Left renal cortex interstitium (tissue), 4 donors: ENCODE measurements around the gene OR52W1. TPM values are rescaled to one million over a fixed set of nuclear protein-coding genes. Genes with fewer than 3 reads are reported as not detected.
"Not testable (repeated sequence)": the region's sequence is repeated elsewhere in the genome, so short reads cannot be mapped to it uniquely, and the experiment has no call there.

Source experiments
- DNase-seq, 4 donors: peaks; one replicate each; pipeline ENCODE4 v3.0.0-alpha.2; 2013; ENCODE audit warnings: low read depth in 4 of 4, low spot score in 2 of 4, missing footprints in 1 of 4
- polyA plus RNA-seq, 4 donors: library from polyadenylated mRNA; unstranded; fragments of 120-200 nt; gene quantifications; one replicate each; pipeline ENCODE4 v1.2.1, GENCODE V29; 2013; ENCODE audit not compliant: insufficient read length in 4 of 4

OR52W1 gene
- polyA plus RNA-seq, 4 donors, result 0.21 to 0.27 TPM; not detected in 2

DNA sequence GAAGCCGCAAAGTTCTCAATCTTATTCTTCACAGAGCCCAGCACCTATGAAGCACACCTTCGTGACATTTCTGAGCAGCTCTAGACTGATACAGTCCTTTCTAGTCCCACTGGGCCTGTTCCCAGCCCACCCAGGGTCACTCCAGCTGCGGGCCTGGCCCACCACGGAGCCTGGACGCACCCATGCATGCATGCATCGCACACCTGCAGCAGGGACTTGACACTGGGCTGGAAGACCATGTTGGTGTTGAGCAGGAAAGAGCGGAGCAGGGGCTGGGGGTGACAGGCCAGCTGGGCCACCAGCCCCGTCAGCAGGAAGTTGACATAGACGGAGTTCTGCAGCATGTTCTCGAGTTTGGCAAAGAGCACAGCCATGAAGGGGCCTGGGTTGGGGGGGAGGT is 15.5 kb downstream of the OR52W1 start:
- no peak for DNase-seq

DNA sequence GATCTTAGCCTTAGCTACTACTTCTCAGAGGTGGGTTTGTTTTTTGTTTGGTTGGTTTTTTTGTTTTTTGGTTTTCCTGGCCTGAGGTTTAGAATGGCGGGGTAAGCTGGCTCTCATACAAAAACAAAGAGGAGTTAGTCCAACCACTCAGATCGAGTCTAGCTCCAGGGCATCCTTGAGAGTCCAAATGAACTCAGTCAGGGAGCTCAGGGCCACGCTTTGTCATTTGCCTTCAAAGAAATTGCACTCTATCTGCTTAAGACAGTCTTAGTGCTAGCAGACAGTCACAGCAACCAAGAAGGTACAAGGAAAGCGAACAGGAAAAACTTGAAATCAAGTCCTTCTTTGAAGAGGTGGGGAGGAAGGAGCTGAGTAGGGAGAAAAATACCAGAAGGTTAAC is 17.5 kb downstream of the OR52W1 start:
- no peak for DNase-seq

GRCh38 chr11:6217722-6218121 is 18.7 kb downstream of the OR52W1 start:
- DNase-seq, result no peak

DNA sequence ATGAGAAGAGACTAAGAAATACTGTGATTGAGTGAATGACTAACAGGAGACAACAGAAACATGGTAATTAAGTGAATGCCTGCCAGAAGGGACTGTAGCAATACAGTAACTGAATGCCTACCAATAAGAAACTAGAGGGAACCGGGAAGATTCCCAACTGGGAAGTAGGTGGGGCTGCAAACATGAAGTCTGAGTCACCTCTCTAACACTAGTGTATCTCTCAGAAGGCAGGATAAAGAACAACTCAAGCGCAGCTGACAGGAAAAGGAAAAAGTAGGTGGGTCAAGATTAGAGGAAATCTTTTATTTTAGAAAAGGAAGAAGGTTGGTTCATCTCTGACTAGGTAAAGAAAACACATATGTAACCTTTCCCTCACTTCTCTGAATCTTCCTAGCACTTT is 20.3 kb downstream of the OR52W1 start:
- no peak for DNase-seq

GRCh38 chr11:6223854-6224253 is 24.8 kb downstream of the OR52W1 start:
- no peak for DNase-seq

- DNase-seq, result no peak
Measured at GRCh38 chr11:6224421-6224820, 25.4 kb downstream of the OR52W1 start.

GRCh38 chr11:6225024-6225423 is 26.0 kb downstream of the OR52W1 start:
- no peak for DNase-seq

- DNase-seq, result no peak
Measured at GRCh38 chr11:6225896-6226295, 26.9 kb downstream of the OR52W1 start.

DNA sequence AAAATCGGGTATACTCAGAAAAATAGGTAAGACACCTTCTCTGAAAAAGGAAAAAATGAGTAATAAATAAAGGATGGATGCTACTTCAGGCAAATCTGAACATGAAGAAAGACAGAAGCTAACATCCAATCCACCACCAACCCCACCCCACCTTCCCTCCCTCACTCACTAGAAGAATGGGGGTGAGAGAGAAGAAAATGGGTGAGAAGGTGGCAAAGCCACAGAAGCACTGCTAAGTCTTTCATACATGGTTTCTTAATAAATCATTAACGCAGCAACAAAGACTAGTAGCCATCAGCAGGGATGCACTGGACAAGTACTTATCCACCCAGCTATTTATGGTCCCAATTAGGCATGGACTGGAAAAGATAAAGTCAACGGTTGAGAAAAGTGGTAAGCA is 29.5 kb downstream of the OR52W1 start:
- DNase-seq, result no peak

DNA sequence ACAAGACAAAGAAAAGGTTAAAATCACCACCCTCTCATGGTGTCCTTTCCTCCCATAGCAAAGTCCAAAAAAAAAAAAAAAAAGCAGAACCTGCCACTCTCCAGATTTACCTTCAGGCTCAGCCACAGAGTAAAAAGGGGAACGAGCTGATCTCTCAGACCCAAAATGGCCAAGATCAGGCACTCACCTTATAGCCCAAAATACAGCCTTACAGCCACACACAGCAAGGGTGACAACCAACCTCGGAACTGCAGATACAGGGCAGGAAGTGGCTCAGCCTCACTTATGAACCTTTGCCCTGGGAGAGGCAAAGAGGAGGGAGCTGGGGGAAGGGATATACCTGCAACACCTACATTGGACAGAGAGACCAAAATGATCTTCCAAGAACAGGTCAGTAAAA is 30.9 kb downstream of the OR52W1 start:
- no peak for DNase-seq

- no peak for DNase-seq
Measured at GRCh38 chr11:6232899-6233298, 33.9 kb downstream of the OR52W1 start.

- DNase-seq, result no peak
Measured at GRCh38 chr11:6233984-6234386, 35.0 kb downstream of the OR52W1 start.

DNA sequence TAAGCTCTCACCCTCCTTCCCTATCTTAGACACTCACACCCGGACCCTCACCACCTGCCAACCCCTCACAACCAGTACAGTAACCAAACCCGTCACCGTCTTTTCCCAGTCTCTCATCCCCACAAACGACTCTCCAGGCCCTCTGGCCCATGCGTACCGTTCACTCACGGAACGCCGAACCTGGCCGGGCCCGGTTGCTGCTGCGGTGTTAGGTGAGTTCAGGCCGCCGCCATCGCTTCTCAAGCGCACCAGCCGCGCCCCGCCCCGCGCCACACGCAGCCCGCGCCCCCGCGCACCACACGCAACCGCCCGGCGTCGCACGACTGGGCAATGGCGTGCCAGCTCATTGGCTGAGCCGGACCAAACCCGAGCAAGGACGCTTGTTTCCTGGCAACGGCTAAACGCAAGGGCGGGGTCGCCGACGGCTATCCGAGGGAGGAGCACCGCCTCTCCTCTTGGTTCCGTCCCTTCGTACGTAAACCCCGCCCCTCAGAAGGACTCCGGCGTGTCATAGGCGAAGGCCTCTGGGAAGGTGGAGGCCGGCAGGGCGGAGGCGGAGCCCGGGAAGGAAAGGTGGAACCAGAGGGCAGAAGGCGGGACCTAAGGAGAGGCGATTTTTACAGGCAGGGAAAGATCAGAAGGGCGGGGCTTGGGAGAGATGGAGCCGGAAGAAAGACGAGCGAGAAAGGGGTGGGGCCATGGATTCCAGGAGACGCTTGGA is 35.5 kb downstream of the OR52W1 start, which contains the start of gene FHIP1B:
Gene FHIP1B (minus strand): TSS at position 250 of the 721 bp plus-strand sequence. CDS start 10,120 bp downstream, outside the sequence.
- peak; percentile 95 to 99 (median 98) for DNase-seq

- DNase-seq, result no peak
Measured at GRCh38 chr11:6237266-6237665, 38.2 kb downstream of the OR52W1 start.

- DNase-seq, result no peak
Measured at GRCh38 chr11:6237761-6238302, 38.8 kb downstream of the OR52W1 start.

GRCh38 chr11:6238902-6239301 is 39.9 kb downstream of the OR52W1 start, which contains the start of gene CNGA4:
CNGA4 (plus strand) TSS chr11:6239089; CDS start chr11:6239207, 118 bp downstream.
- no peak for DNase-seq

DNA sequence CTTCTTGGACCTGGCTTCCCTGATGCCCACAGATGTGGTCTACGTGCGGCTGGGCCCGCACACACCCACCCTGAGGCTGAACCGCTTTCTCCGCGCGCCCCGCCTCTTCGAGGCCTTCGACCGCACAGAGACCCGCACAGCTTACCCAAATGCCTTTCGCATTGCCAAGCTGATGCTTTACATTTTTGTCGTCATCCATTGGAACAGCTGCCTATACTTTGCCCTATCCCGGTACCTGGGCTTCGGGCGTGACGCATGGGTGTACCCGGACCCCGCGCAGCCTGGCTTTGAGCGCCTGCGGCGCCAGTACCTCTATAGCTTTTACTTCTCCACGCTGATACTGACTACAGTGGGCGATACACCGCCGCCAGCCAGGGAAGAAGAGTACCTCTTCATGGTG is 41.1 kb downstream of the OR52W1 start:
- no peak for DNase-seq

DNA sequence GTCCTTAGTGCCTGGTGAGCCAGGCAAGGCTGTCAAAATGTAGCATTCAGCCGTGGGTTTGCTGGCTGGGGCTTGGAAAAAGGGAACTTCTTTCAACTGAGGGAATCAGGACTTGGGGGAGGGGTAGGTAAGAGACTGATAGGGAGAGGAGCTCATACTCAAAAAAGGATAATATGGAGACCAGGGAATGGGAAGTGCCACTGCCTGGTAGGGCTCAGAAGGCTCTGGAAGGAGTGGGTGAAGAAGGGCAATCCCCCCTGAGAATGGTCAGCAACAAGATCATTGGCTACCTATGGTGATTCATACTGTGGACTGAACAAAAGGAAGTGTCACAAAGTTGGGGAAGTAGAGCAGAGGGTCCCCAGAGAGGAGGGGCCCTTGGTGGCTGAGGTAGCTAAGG is 41.8 kb downstream of the OR52W1 start:
- DNase-seq, result no peak

DNA sequence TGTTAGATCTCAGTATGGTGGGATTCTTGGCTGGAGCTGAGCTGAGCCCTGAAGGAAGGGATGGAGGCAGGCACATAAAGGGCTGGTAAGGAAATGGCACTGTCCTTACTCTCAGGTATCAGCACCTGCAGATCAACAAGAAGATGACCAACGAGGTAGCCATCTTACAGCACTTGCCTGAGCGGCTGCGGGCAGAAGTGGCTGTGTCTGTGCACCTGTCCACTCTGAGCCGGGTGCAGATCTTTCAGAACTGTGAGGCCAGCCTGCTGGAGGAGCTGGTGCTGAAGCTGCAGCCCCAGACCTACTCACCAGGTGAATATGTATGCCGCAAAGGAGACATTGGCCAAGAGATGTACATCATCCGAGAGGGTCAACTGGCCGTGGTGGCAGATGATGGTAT is 42.3 kb downstream of the OR52W1 start:
- no peak for DNase-seq

DNA sequence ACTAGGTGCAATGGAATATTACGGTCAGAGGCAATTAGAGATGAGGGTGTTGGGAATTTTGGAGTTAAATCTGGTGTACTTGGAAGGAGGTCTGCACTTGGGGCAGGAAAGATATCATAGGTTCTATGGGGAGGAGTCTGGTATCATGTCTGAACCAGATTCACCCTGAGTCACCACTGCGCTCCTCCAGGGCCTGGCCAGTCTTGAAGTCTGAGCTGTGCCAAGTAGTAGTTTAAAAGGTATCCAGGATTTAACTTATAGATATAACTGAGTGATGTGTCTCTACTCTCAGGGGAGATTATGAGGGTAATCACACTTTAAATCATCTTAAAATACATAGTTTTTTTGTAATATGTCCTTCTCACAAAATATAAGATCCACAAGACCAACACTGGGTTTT is 46.5 kb downstream of the OR52W1 start:
- DNase-seq, result no peak

- DNase-seq, result no peak
Measured at GRCh38 chr11:6248248-6248647, 49.2 kb downstream of the OR52W1 start.

GRCh38 chr11:6248897-6249296 is 49.9 kb downstream of the OR52W1 start:
- DNase-seq, result not testable (repeated sequence)
